Pancreas (tissue), 10 donors: ENCODE measurements around the gene PCDHB4. TPM values are rescaled to one million over a fixed set of nuclear protein-coding genes. Genes with fewer than 3 reads are reported as not detected.
"Not testable (repeated sequence)": the region's sequence is repeated elsewhere in the genome, so short reads cannot be mapped to it uniquely, and the experiment has no call there.

Source experiments
- ATAC-seq, 4 donors: fragments of 200-7000 bp; cut with Tn5 transposase; one replicate each; pipeline versions ENCODE4 v1.8.0 to v1.9.1; 2020; ENCODE audit warnings: mild to moderate bottlenecking in 4 of 4, moderate library complexity in 4 of 4
- DNase-seq, 6 donors: peaks; one replicate each; pipeline ENCODE4 v3.0.0-alpha.2; 2020
- FAIRE-seq: peaks from 2 replicates; lab custom pipeline; 2012; peaks lifted over from hg19 to GRCh38; lab: Jason Lieb, UNC
- H3K27ac ChIP-seq, 4 donors: fragments of 200-600 bp; sonication (generic); 1 replicate in 3 of 4; 2 replicates in 1 of 4; pipeline versions ENCODE4 v1.5.0 to v1.8.0; 2020
- H3K27me3 ChIP-seq, 4 donors: fragments of 200-600 bp; one replicate each; pipeline ENCODE4 v1.8.0; 2021
- H3K36me3 ChIP-seq, 3 donors: fragments of 200-600 bp; sonication (generic) in 1 of 3; one replicate each; pipeline versions ENCODE4 v1.5.0 to v1.8.0; 2020 to 2021
- H3K4me1 ChIP-seq, 3 donors: fragments of 200-600 bp; one replicate each; pipeline ENCODE4 v1.8.0; 2021
- H3K4me3 ChIP-seq, 4 donors: fragments of 200-600 bp; sonication (generic) in 2 of 4; one replicate each; pipeline versions ENCODE4 v1.5.0 to v1.8.0; 2020 to 2021
- H3K9me3 ChIP-seq, 4 donors: fragments of 200-600 bp; one replicate each; pipeline ENCODE4 v1.8.0; 2021
- WGBS, 2 donors: extraction: QIAGEN DNeasy Blood & Tissue Kit; methylation state at CpG; one replicate each; pipeline ENCODE4 v1.1.7; 2013; 5-methylcytosine and 5-hydroxymethylcytosine counted together
- intact Hi-C, 3 donors: fragments of 100-400 bp; cut with DNase I; formaldehyde crosslinking; loops; one replicate each; pipeline versions ENCODE4 v1.11.1 to v1.14.2; 2022
- polyA plus RNA-seq, 2 donors: library from polyadenylated mRNA; stranded (reverse); fragments of 200-250 nt; gene quantifications; one replicate each; pipeline ENCODE4 v1.2.3, GENCODE V29; 2013
- total RNA-seq, 6 donors: library from RNA; stranded (reverse); fragmentation: NEBNext Ultra II Directional in 4 of 6; extraction: Animal tissue kit (Norgen Biotek cat#: 25700) in 4 of 6; gene quantifications; one replicate each; pipeline versions ENCODE4 v1.2.1 to v1.2.4, GENCODE V29; 2021 to 2023
- TF ChIP-seq, protein P1 (sequence below), 4 donors: fragments of 200-600 bp; sonication (generic) in 3 of 4; IDR thresholded peaks; one replicate each; pipeline versions ENCODE4 v1.5.0 to v1.8.0; 2021; ENCODE audit warnings: antibody characterized with exemption in 4 of 4
- donor health status: healthy with polysubstance abuse.
- donor health status: DM: no; HTN: no; CAD: no; lungs with moderate emphysema.
- donor health status: DM: no; HTN: no; CAD: no.
- donor health status: control.
- donor health status: control.
- donor health status: Bipolar disorder and iron deficiency.
- donor health status: DM: yes; HTN: yes; CAD: no.
- donor health status: DM: no; HTN: no; CAD: no.
- donor health status: DM: no; HTN: no; CAD: no.
- donor health status: DM: yes; HTN: yes; CAD: no.

Gene PCDHB4
- total and polyA plus RNA-seq, 8 donors, result 1.2 to 7.2 (median 4.5) TPM

DNA sequence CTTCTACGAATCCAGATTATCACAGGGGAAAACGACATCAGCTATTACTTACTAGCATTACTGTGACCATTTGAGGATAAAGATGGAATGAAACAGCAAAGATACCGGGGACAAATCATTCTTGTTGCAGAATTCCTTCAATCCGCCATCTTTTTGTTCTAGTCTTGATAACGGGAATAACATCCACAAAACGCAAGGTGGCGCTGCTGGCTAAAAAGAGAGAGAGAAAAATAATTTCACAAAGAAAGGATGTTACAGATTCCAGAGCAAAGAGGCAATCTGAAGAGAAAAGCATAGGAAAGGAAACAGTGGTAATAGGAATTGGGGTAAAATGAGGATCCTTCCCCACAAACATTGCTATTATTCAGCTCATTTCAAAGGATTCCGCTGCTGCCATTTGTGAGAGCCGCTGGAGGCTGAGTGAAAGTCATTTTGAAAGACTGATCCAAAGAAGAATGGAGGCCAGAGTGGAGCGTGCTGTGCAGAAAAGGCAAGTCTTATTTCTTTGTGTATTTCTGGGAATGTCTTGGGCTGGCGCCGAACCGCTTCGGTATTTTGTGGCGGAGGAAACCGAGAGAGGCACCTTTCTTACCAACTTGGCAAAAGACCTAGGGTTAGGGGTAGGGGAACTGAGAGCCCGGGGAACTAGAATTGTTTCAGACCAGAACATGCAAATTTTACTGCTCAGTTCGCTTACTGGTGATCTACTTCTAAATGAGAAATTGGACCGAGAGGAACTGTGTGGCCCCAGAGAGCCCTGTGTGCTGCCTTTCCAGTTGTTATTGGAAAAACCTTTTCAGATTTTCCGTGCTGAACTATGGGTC lies 51.0 kb downstream of the PCDHB4 start, which contains the start of gene PCDHB7:
Gene PCDHB7 (plus strand): TSS at position 264 of the 824 bp plus-strand sequence. CDS start 192 bp downstream, at position 456.
- WGBS, 2 donors, result 20 to 33% methylated on average over 20 of the region's 20 CpGs
- Histone ChIP-seq H3K9me3 (no peaks in the 10 kb centered on the region), H3K4me3 (no peak within 1 kb of the TSS), H3K36me3 (no peaks in the 10 kb centered on the region), H3K4me1 (no peaks in the 10 kb centered on the region), H3K27ac (no peak within 1 kb of the TSS), H3K27me3 (peaks cover 0 to 26% (median 0%) of the 10 kb centered on the region in 4 donors)
- intact Hi-C loops, result no loop called here
- no peak for ATAC-seq
- DNase-seq, result no peak
- TF ChIP-seq, protein P1, sequence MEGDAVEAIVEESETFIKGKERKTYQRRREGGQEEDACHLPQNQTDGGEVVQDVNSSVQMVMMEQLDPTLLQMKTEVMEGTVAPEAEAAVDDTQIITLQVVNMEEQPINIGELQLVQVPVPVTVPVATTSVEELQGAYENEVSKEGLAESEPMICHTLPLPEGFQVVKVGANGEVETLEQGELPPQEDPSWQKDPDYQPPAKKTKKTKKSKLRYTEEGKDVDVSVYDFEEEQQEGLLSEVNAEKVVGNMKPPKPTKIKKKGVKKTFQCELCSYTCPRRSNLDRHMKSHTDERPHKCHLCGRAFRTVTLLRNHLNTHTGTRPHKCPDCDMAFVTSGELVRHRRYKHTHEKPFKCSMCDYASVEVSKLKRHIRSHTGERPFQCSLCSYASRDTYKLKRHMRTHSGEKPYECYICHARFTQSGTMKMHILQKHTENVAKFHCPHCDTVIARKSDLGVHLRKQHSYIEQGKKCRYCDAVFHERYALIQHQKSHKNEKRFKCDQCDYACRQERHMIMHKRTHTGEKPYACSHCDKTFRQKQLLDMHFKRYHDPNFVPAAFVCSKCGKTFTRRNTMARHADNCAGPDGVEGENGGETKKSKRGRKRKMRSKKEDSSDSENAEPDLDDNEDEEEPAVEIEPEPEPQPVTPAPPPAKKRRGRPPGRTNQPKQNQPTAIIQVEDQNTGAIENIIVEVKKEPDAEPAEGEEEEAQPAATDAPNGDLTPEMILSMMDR (IDR thresholded peaks at IDR 0.05), result no peak
- FAIRE-seq, result no peak

DNA sequence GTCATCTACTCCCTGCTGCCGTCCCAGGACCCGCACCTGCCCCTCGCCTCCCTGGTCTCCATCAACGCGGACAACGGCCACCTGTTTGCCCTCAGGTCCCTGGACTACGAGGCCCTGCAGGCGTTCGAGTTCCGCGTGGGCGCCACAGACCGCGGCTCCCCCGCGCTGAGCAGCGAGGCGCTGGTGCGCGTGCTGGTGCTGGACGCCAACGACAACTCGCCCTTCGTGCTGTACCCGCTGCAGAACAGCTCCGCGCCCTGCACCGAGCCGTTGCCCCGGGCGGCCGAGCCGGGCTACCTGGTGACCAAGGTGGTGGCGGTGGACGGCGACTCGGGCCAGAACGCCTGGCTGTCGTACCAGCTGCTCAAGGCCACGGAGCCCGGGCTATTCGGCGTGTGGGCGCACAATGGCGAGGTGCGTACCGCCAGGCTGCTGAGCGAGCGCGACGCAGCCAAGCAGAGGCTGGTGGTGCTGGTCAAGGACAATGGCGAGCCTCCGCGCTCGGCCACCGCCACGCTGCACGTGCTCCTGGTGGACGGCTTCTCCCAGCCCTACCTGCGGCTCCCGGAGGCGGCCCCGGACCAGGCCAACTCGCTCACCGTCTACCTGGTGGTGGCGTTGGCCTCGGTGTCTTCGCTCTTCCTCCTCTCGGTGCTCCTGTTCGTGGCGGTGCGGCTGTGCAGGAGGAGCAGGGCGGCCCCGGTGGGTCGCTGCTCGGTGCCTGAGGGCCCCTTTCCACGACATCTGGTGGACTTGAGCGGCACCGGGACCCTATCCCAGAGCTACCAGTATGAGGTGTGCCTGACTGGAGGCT lies 52.9 kb downstream of the PCDHB4 start:
- intact Hi-C loops, H3K27ac ChIP-seq, H3K36me3 ChIP-seq, H3K9me3 ChIP-seq, H3K4me3 ChIP-seq, FAIRE-seq, H3K4me1 ChIP-seq, DNase-seq, ATAC-seq: not testable (repeated sequence)
- WGBS, 2 donors, result 24 to 44% methylated on average over 53 to 79 of the region's 79 CpGs
- H3K27me3 ChIP-seq, result peaks cover 0 to 26% (median 0%) of the 10 kb centered on the region in 4 donors

Other genes with a start within 250 kb of the PCDHB4 start
- 1 to 10 TPM in 4 of 6 donors, under 1 TPM in 2; 0.75 to 1.5 (median 1.3) TPM for gene PCDHA12, start 246.5 kb upstream of the PCDHB4 start, total RNA-seq
- under 1 TPM; 0.42 to 0.54 TPM for gene PCDHA12, start 246.5 kb upstream of the PCDHB4 start, polyA plus RNA-seq
- 1 to 10 TPM in 3 of 6 donors, under 1 TPM in 3; 0.63 to 2.0 (median 1.2) TPM for gene PCDHA13, start 239.7 kb upstream of the PCDHB4 start, total RNA-seq
- gene PCDHA13, start 239.7 kb upstream of the PCDHB4 start, polyA plus RNA-seq, result under 1 TPM; 0.27 to 0.35 TPM
- 1 to 10 TPM in 5 of 6 donors, under 1 TPM in 1; 0.98 to 2.0 (median 1.6) TPM for gene PCDHAC1, start 195.5 kb upstream of the PCDHB4 start, total RNA-seq
- gene PCDHAC1, start 195.5 kb upstream of the PCDHB4 start, polyA plus RNA-seq, result under 1 TPM; 0.34 to 0.80 TPM
- gene PCDHAC2, start 155.3 kb upstream of the PCDHB4 start, total RNA-seq, result 1 to 10 TPM in 1 of 6 donors, under 1 TPM in 5; 0.37 to 1.1 (median 0.68) TPM
- gene PCDHAC2, start 155.3 kb upstream of the PCDHB4 start, polyA plus RNA-seq, result under 1 TPM; 0.08 to 0.73 TPM
- gene PCDHB1, start 70.4 kb upstream of the PCDHB4 start, total RNA-seq, result under 1 TPM; 0.09 to 0.35 (median 0.14) TPM
- gene PCDHB1, start 70.4 kb upstream of the PCDHB4 start, polyA plus RNA-seq, result under 1 TPM; 0.02 to 0.08 TPM
- 1 to 10 TPM in 2 of 6 donors, under 1 TPM in 4; 0.56 to 2.2 (median 0.62) TPM for gene PCDHB2, start 27.2 kb upstream of the PCDHB4 start, total RNA-seq
- gene PCDHB2, start 27.2 kb upstream of the PCDHB4 start, polyA plus RNA-seq, result under 1 TPM; 0.23 to 0.70 TPM
- 1 to 10 TPM in 3 of 6 donors, under 1 TPM in 3; 0.41 to 2.2 (median 1.0) TPM for gene PCDHB3, start 21.3 kb upstream of the PCDHB4 start, total RNA-seq
- 1 to 10 TPM in 1 of 2 donors, under 1 TPM in 1; 0.42 to 1.4 TPM for gene PCDHB3, start 21.3 kb upstream of the PCDHB4 start, polyA plus RNA-seq
- gene PCDHB5, start 13.4 kb downstream of the PCDHB4 start, total RNA-seq, result 1 to 10 TPM; 2.4 to 6.7 (median 4.6) TPM
- 1 to 10 TPM; 2.3 to 3.6 TPM for gene PCDHB5, start 13.4 kb downstream of the PCDHB4 start, polyA plus RNA-seq
- under 1 TPM; 0.31 to 0.55 (median 0.45) TPM for gene PCDHB6, start 28.2 kb downstream of the PCDHB4 start, total RNA-seq
- under 1 TPM; 0.46 to 0.52 TPM for gene PCDHB6, start 28.2 kb downstream of the PCDHB4 start, polyA plus RNA-seq
- under 1 TPM; 0.23 to 0.70 (median 0.45) TPM for gene PCDHB7, start 50.8 kb downstream of the PCDHB4 start, total RNA-seq
- gene PCDHB7, start 50.8 kb downstream of the PCDHB4 start, polyA plus RNA-seq, result under 1 TPM; 0.15 to 0.49 TPM
- 1 to 10 TPM in 5 of 6 donors, under 1 TPM in 1; 0.43 to 2.9 (median 2.4) TPM for gene PCDHB8, start 56.0 kb downstream of the PCDHB4 start, total RNA-seq
- gene PCDHB8, start 56.0 kb downstream of the PCDHB4 start, polyA plus RNA-seq, result under 1 TPM; 0.46 to 0.49 TPM
- gene PCDHB16, start 60.6 kb downstream of the PCDHB4 start, total RNA-seq, result 1 to 10 TPM in 5 of 6 donors, under 1 TPM in 1; 0.98 to 2.5 (median 1.8) TPM
- 1 to 10 TPM in 1 of 2 donors, under 1 TPM in 1; 0.87 to 1.5 TPM for gene PCDHB16, start 60.6 kb downstream of the PCDHB4 start, polyA plus RNA-seq
- 1 to 10 TPM in 1 of 6 donors, under 1 TPM in 5; 0.35 to 1.1 (median 0.51) TPM for gene PCDHB9, start 65.3 kb downstream of the PCDHB4 start, total RNA-seq
- 1 to 10 TPM in 1 of 2 donors, under 1 TPM in 1; 0.76 to 1.2 TPM for gene PCDHB9, start 65.3 kb downstream of the PCDHB4 start, polyA plus RNA-seq
- gene PCDHB10, start 70.5 kb downstream of the PCDHB4 start, total RNA-seq, result 1 to 10 TPM in 1 of 6 donors, under 1 TPM in 5; 0.49 to 1.5 (median 0.63) TPM
- 1 to 10 TPM in 1 of 2 donors, under 1 TPM in 1; 0.30 to 1.4 TPM for gene PCDHB10, start 70.5 kb downstream of the PCDHB4 start, polyA plus RNA-seq
- 1 to 10 TPM; 2.1 to 9.0 (median 4.9) TPM for gene PCDHB11, start 77.8 kb downstream of the PCDHB4 start, total RNA-seq
- gene PCDHB11, start 77.8 kb downstream of the PCDHB4 start, polyA plus RNA-seq, result 1 to 10 TPM in 1 of 2 donors, under 1 TPM in 1; 0.72 to 2.3 TPM
- gene PCDHB12, start 86.9 kb downstream of the PCDHB4 start, total RNA-seq, result 1 to 10 TPM; 1.3 to 2.5 (median 1.5) TPM
- gene PCDHB12, start 86.9 kb downstream of the PCDHB4 start, polyA plus RNA-seq, result 1 to 10 TPM in 1 of 2 donors, under 1 TPM in 1; 0.46 to 1.3 TPM
- gene PCDHB13, start 92.1 kb downstream of the PCDHB4 start, total RNA-seq, result 1 to 10 TPM; 2.4 to 3.3 (median 3.0) TPM
- 1 to 10 TPM; 1.2 to 1.9 TPM for gene PCDHB13, start 92.1 kb downstream of the PCDHB4 start, polyA plus RNA-seq
- gene PCDHB14, start 101.5 kb downstream of the PCDHB4 start, total RNA-seq, result 1 to 10 TPM; 1.9 to 2.7 (median 2.1) TPM
- gene PCDHB14, start 101.5 kb downstream of the PCDHB4 start, polyA plus RNA-seq, result 1 to 10 TPM; 2.8 to 2.9 TPM
- 1 to 10 TPM; 1.7 to 2.6 (median 2.4) TPM for gene PCDHB15, start 123.6 kb downstream of the PCDHB4 start, total RNA-seq
- gene PCDHB15, start 123.6 kb downstream of the PCDHB4 start, polyA plus RNA-seq, result 1 to 10 TPM; 1.8 to 2.8 TPM
- gene SLC25A2, start 182.2 kb downstream of the PCDHB4 start, total RNA-seq, result under 1 TPM in 5 of 6 donors, not detected in 1; 0.14 to 0.69 (median 0.19) TPM
- under 1 TPM in 1 of 2 donors, not detected in 1; 0.30 TPM for gene SLC25A2, start 182.2 kb downstream of the PCDHB4 start, polyA plus RNA-seq
- gene TAF7, start 199.0 kb downstream of the PCDHB4 start, total RNA-seq, result 10 to 100 TPM; 17.7 to 40.2 (median 22.7) TPM
- 10 to 100 TPM; 16.6 to 47.4 TPM for gene TAF7, start 199.0 kb downstream of the PCDHB4 start, polyA plus RNA-seq
- gene PCDHGA1, start 208.7 kb downstream of the PCDHB4 start, total RNA-seq, result under 1 TPM; 0.22 to 0.67 (median 0.40) TPM
- gene PCDHGA1, start 208.7 kb downstream of the PCDHB4 start, polyA plus RNA-seq, result under 1 TPM; 0.19 to 0.33 TPM
- 1 to 10 TPM in 5 of 6 donors, under 1 TPM in 1; 0.75 to 2.1 (median 1.5) TPM for gene PCDHGA2, start 216.9 kb downstream of the PCDHB4 start, total RNA-seq
- under 1 TPM; 0.46 to 0.94 TPM for gene PCDHGA2, start 216.9 kb downstream of the PCDHB4 start, polyA plus RNA-seq
- 1 to 10 TPM in 5 of 6 donors, under 1 TPM in 1; 0.98 to 2.4 (median 1.7) TPM for gene PCDHGA3, start 222.0 kb downstream of the PCDHB4 start, total RNA-seq
- under 1 TPM; 0.52 to 0.87 TPM for gene PCDHGA3, start 222.0 kb downstream of the PCDHB4 start, polyA plus RNA-seq
- 1 to 10 TPM; 1.5 to 3.2 (median 1.9) TPM for gene PCDHGB1, start 228.3 kb downstream of the PCDHB4 start, total RNA-seq
- 1 to 10 TPM in 1 of 2 donors, under 1 TPM in 1; 0.31 to 1.1 TPM for gene PCDHGB1, start 228.3 kb downstream of the PCDHB4 start, polyA plus RNA-seq
- 1 to 10 TPM; 1.8 to 2.9 (median 2.2) TPM for gene PCDHGA4, start 233.2 kb downstream of the PCDHB4 start, total RNA-seq
- 1 to 10 TPM in 1 of 2 donors, under 1 TPM in 1; 0.61 to 1.0 TPM for gene PCDHGA4, start 233.2 kb downstream of the PCDHB4 start, polyA plus RNA-seq
- gene PCDHGB2, start 238.2 kb downstream of the PCDHB4 start, total RNA-seq, result 1 to 10 TPM; 1.8 to 2.8 (median 2.2) TPM
- gene PCDHGB2, start 238.2 kb downstream of the PCDHB4 start, polyA plus RNA-seq, result 1 to 10 TPM in 1 of 2 donors, under 1 TPM in 1; 0.63 to 1.1 TPM
- 1 to 10 TPM; 1.2 to 2.1 (median 1.6) TPM for gene PCDHGA5, start 242.3 kb downstream of the PCDHB4 start, total RNA-seq
- 1 to 10 TPM in 1 of 2 donors, under 1 TPM in 1; 0.40 to 1.1 TPM for gene PCDHGA5, start 242.3 kb downstream of the PCDHB4 start, polyA plus RNA-seq
- gene PCDHGB3, start 248.4 kb downstream of the PCDHB4 start, total RNA-seq, result 1 to 10 TPM; 1.7 to 3.0 (median 2.3) TPM
- gene PCDHGB3, start 248.4 kb downstream of the PCDHB4 start, polyA plus RNA-seq, result under 1 TPM; 0.59 to 0.99 TPM